ENCODE measurements around the gene GMPR. TPM values are rescaled to one million over a fixed set of nuclear protein-coding genes. Genes with fewer than 3 reads are reported as not detected.

Gene GMPR
- total RNA-seq, 1 experiment from 2014 or later, result 109 TPM

- in situ Hi-C loops (cut with HindIII; ENCODE audit: low pct_unique_long_range_greater_than_20kb, low sequenced_read_pairs), result no loop called here
- DNase-seq (ENCODE audit: low read depth, low spot score), result no peak
Observed at GRCh38 chr6:16305246-16305725, 66.9 kb downstream of the GMPR start.

GRCh38 chr6:16305788-16306187, 67.4 kb downstream of the GMPR start:
- DNase-seq (ENCODE audit: low read depth, low spot score), result no peak
- in situ Hi-C loops (cut with HindIII; ENCODE audit: low pct_unique_long_range_greater_than_20kb, low sequenced_read_pairs), result no loop called here

- DNase-seq (ENCODE audit: low read depth, low spot score), result no peak
- in situ Hi-C loops (cut with HindIII; ENCODE audit: low pct_unique_long_range_greater_than_20kb, low sequenced_read_pairs), result no loop called here
Observed at GRCh38 chr6:16306334-16306733, 67.9 kb downstream of the GMPR start.

DNA sequence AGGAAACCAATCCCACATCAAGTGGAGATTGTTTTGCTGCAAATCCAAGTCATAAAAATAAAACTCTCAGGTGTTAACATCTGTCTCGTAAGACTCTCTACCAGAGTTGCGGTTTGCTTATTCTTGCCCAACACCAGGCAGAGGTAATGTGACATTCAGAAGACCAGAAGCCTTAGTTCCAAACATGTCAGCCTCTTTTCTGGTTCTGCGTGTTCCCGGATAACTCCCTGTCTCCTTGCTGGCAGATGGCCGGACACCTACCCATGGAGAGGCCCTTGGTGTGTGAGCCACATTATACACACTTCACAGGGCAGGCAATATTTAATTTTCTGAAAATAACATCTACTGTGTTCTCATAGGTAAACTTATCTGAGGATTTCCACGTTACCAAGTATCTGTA, 73.4 kb downstream of the GMPR start:
- in situ Hi-C loops (cut with HindIII; ENCODE audit: low pct_unique_long_range_greater_than_20kb, low sequenced_read_pairs), result no loop called here

GRCh38 chr6:16313732-16314131, 75.3 kb downstream of the GMPR start:
- in situ Hi-C loops (cut with HindIII; ENCODE audit: low pct_unique_long_range_greater_than_20kb, low sequenced_read_pairs), result no loop called here
- DNase-seq (ENCODE audit: low read depth, low spot score), result no peak

More for the DNA sequence above, 73.4 kb downstream of the GMPR start:
- no peak for DNase-seq (ENCODE audit: low read depth, low spot score)

GRCh38 chr6:16314296-16314695, 75.9 kb downstream of the GMPR start:
- no peak for DNase-seq (ENCODE audit: low read depth, low spot score)
- in situ Hi-C loops (cut with HindIII; ENCODE audit: low pct_unique_long_range_greater_than_20kb, low sequenced_read_pairs), result no loop called here

DNA sequence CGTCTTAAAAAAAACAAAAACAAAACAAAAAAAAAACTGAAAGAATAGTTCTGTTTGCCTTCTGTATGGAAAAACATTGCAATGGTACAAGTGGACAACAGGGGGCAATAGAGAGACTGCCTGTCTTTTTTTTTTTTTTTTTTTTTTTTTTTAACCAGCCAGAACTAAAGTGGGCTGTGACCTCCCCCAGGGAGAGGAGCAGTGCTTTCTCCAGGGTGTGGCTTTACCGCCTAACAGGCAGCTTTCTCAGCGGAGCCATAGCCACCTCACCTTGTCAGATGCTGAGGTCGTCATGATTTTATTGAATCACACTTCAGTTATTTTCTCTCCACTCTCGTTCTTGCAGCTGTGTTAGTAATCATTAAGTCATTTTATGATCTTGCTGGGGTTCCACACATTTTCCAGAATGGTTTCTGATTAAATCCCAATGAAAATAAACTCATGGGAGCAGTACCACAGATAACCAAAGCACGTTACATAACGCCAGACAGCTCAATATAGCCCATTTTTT, 78.4 kb downstream of the GMPR start:
- in situ Hi-C loops (cut with HindIII; ENCODE audit: low pct_unique_long_range_greater_than_20kb, low sequenced_read_pairs), result no loop called here
- peak; percentile 88 for DNase-seq (ENCODE audit: low read depth, low spot score)

DNA sequence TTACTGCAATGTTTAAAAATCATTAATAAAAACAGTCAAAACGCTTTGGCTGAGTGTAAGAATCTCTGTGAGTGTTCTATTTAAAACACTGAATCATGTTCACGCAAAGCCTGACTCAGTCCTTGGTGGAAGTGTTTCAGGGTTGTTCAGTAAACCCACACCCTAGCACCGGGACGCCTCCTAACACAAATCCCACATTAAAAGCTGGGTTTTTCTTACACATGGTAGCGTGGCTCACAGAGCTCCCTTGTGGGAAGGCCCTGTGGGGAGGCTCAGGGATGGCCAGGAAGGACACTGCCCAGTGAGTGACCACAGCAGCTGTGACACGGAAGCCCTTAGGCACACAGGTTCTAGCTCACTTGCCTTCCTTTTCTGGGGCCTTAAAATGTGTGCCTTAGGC, 80.2 kb downstream of the GMPR start:
- no peak for DNase-seq (ENCODE audit: low read depth, low spot score)
- in situ Hi-C loops (cut with HindIII; ENCODE audit: low pct_unique_long_range_greater_than_20kb, low sequenced_read_pairs), result no loop called here

DNA sequence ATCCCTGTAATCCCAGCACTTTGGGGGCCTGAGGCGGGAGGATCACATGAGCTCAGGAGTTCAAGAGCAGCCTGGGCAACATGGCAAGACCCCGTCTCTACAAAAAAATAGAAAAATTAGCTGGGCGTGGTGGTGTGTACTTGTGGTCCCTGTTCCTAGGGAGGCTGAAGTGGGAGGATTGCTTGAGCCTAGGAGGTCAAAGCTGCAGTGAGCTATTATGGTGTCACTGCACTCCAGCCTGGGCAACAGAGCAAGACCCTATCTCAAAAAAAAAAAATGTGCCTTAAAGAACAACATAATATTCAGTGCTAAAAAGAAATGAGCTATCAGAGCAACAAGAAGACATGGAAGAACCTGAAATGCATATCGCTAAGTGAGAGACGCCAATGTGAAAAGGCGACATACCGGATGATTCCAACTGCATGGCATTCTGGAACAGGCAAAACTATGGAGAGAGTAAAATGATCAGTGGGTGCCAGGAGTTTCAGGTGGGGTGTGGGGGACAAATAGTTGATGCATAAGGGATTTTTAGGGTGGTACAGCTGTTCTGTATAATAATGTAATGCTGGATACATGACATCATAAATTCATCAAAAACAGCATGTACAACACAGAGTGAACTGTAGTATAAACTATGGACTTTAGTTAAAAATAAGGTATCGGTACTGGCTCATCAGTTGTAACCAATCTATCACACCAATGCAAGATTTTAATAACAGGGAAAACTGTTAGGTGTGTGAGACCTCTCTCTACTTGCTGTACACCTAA, 80.8 kb downstream of the GMPR start:
- no peak for DNase-seq (ENCODE audit: low read depth, low spot score)
- in situ Hi-C loops (cut with HindIII; ENCODE audit: low pct_unique_long_range_greater_than_20kb, low sequenced_read_pairs), result no loop called here

- DNase-seq (ENCODE audit: low read depth, low spot score), result peak; percentile 94
- in situ Hi-C loops (cut with HindIII; ENCODE audit: low pct_unique_long_range_greater_than_20kb, low sequenced_read_pairs), result no loop called here
Observed at GRCh38 chr6:16319813-16320532, 81.6 kb downstream of the GMPR start.

DNA sequence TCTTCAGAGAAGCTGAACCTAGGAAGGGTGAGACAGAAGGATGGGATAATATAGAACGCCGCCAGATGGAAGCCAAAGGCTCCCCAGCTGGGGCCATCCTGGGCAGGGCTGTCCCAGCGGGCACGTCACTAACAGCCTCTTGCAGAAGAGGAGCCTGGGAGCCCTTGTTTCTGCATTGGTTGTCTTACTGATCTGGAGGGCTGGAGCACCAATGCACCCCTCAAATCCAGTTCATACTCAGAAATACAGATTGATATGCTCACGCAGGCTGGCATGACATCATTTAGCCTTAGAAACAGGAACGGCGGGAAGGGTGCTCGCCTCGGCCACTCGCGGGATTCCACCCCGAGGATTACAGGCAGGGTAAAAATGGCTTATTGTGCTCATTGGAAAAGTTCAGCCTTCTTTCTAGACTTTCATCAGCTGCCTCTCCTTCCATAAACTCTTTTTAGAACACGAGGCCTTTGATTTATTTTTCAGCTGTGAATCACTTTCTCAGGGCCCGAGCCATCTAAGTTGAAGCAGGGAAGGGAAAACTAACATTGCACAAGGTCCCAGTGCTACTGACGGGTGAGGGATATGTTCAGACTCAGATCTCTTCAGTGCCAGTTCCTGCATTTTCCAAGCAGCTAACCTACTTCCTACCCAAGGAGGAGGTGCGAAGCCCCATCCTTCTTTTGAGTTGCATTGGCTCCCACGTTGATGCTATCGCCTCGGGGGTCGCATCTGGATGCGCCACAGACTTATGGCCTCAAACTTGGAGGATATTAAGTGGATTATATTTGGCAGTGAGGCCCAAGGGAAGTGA, 82.3 kb downstream of the GMPR start:
- in situ Hi-C loops (cut with HindIII; ENCODE audit: low pct_unique_long_range_greater_than_20kb, low sequenced_read_pairs), result no loop called here
- no peak for DNase-seq (ENCODE audit: low read depth, low spot score)

DNA sequence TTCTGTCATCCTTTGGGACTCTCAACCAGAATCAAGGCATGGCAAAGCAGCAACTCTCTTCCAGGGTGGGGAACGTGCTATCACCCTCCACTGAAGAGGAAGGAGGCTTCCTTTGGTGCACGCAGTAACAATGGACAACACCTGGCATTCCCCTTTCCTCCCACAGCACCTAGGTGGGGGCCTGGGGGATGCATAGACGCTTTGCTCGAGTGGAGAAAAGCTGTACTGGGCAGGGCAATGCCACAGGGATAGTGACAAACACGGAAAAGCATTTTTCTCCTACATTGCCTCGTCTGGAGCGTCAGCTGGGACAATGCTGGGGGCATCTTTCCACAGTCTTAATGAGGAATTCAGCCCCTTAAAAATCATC, 82.9 kb downstream of the GMPR start:
- no peak for DNase-seq (ENCODE audit: low read depth, low spot score)
- in situ Hi-C loops (cut with HindIII; ENCODE audit: low pct_unique_long_range_greater_than_20kb, low sequenced_read_pairs), result no loop called here

DNA sequence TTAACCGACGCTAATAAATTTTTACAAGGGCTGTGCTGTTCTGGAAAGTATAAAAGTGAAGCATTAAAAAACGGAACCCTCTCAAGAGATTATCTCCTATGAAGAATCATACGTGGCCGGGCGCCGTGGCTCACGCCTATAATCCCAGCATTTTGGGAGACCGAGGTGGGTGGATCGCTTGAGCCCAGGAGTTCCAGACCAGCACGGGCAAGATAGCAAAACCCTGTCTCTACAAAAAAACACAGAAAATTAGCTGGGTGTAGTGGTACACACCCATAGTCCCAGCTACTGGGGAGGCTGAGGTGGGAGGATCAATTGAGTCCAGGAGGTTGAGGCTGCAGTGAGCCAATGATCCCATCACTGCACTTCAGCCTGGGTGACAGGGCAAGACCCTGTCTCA, 83.4 kb downstream of the GMPR start:
- in situ Hi-C loops (cut with HindIII; ENCODE audit: low pct_unique_long_range_greater_than_20kb, low sequenced_read_pairs), result no loop called here
- no peak for DNase-seq (ENCODE audit: low read depth, low spot score)

GRCh38 chr6:16322666-16323312, 84.4 kb downstream of the GMPR start:
- in situ Hi-C loops (cut with HindIII; ENCODE audit: low pct_unique_long_range_greater_than_20kb, low sequenced_read_pairs), result no loop called here
- no peak for DNase-seq (ENCODE audit: low read depth, low spot score)

DNA sequence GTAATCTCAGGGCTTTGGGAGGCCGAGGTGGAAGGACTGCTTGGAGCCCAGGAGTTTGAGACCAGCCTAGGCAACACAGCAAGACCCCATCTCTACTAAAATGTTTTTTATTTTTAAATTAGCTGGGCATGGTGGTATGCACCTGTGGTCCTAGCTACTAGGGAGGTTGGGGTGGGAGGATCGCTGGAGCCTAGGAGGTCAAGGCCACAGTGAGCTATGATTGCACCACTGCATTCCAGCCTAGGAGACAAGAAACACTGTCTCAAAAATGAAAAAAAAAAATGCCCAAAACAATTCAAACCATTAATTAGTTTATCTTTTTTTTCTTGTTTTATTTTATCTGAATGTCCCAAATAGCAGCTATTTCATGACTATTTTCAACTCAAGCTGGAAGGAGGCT, 85.8 kb downstream of the GMPR start:
- no peak for DNase-seq (ENCODE audit: low read depth, low spot score)
- in situ Hi-C loops (cut with HindIII; ENCODE audit: low pct_unique_long_range_greater_than_20kb, low sequenced_read_pairs), result no loop called here

DNA sequence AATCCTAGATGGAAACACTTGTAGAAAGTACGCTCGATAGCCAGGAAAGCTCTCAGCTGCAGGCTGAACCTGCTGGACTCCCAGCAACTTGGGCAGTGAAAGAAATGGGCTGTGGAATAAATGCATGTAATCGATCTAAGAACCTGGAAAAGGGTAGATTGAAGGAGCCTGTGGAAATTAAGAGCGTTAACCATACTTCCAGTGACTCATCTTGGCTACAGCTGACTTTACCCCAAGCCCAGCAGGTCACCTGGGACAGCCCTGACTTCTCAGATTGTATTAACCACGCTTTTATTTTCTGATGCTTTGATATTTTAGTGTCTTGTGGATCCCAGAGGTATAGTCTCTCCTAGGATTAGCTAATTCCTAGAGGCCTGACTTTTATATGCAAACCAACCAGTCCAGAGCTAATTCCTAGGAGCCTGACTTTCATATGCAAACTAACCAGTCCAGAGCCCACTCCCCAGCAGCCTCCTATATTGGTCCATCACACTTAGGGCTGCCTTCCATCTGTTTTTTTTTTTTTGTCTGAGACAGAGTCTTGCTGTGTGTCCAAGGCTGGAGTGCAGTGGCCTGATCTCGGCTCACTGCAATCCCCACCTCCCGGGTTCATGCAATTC, 86.3 kb downstream of the GMPR start:
- in situ Hi-C loops (cut with HindIII; ENCODE audit: low pct_unique_long_range_greater_than_20kb, low sequenced_read_pairs), result no loop called here
- no peak for DNase-seq (ENCODE audit: low read depth, low spot score)

DNA sequence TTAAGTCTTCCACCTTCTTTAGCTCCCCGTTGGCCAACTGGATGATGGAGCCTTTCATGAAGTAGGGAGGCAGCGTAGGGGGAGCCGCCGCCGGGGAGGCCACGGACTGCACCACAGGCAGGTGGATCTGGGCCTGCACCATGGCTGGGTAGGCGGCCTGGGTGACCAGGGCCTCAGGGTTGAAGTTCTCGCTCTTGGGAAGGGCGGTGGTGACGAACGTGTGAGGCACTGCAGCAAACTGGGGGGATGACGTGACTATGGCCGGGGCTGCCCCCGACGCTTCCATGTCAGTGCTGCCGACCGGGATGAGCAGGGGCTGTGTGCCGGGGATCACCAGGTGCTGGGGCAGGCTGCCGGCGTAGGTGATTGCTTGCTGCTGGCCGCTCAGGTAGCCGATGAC, 88.1 kb downstream of the GMPR start:
- DNase-seq (ENCODE audit: low read depth, low spot score), result no peak
- in situ Hi-C loops (cut with HindIII; ENCODE audit: low pct_unique_long_range_greater_than_20kb, low sequenced_read_pairs), result no loop called here

Measured in SK-MEL-5 (cell line).